ENCODE data around the gene SLC5A4. TPM values are rescaled to one million over a fixed set of nuclear protein-coding genes. Genes with fewer than 3 reads are reported as not detected.
"Not testable (repeated sequence)": the region's sequence is repeated elsewhere in the genome, so short reads cannot be mapped to it uniquely, and the experiment has no call there.

The SLC5A4 gene
- total RNA-seq, 1 experiment from 2014 or later = not detected

DNA sequence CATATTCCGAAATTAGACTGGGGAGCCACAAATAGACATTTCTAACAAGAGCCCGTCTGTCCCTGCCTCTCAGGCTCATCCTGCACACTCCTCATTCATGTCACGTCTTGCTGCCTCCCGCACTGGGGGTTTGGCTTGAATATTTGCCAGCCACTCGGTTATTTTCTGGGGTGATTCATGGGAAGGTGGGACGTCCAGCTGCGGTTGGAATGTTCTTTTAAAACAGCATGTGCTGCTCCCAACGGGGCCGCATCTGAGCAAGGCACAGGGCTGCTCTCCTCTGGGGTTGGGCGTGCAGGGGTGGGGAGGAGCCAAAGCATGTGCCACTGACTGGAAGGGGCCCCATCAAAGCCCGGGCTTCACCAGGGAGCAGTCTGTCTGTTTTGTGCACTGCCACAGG is 25.9 kb upstream of the SLC5A4 start:
- TF ChIP-seq POLR2AphosphoS5 (IDR thresholded peaks at IDR 0.05; ENCODE audit: low read depth, low read length) = no peak
- TF ChIP-seq SIN3A (IDR thresholded peaks at IDR 0.05; ENCODE audit: borderline replicate concordance, insufficient read depth, low read depth, low read length) = no peak
- TF ChIP-seq, protein P1, sequence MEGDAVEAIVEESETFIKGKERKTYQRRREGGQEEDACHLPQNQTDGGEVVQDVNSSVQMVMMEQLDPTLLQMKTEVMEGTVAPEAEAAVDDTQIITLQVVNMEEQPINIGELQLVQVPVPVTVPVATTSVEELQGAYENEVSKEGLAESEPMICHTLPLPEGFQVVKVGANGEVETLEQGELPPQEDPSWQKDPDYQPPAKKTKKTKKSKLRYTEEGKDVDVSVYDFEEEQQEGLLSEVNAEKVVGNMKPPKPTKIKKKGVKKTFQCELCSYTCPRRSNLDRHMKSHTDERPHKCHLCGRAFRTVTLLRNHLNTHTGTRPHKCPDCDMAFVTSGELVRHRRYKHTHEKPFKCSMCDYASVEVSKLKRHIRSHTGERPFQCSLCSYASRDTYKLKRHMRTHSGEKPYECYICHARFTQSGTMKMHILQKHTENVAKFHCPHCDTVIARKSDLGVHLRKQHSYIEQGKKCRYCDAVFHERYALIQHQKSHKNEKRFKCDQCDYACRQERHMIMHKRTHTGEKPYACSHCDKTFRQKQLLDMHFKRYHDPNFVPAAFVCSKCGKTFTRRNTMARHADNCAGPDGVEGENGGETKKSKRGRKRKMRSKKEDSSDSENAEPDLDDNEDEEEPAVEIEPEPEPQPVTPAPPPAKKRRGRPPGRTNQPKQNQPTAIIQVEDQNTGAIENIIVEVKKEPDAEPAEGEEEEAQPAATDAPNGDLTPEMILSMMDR (IDR thresholded peaks at IDR 0.05) = no peak
- TF ChIP-seq TCF7L2 (IDR thresholded peaks at IDR 0.05; ENCODE audit: low read depth, low read length) = no peak
- TF ChIP-seq, protein P2, sequence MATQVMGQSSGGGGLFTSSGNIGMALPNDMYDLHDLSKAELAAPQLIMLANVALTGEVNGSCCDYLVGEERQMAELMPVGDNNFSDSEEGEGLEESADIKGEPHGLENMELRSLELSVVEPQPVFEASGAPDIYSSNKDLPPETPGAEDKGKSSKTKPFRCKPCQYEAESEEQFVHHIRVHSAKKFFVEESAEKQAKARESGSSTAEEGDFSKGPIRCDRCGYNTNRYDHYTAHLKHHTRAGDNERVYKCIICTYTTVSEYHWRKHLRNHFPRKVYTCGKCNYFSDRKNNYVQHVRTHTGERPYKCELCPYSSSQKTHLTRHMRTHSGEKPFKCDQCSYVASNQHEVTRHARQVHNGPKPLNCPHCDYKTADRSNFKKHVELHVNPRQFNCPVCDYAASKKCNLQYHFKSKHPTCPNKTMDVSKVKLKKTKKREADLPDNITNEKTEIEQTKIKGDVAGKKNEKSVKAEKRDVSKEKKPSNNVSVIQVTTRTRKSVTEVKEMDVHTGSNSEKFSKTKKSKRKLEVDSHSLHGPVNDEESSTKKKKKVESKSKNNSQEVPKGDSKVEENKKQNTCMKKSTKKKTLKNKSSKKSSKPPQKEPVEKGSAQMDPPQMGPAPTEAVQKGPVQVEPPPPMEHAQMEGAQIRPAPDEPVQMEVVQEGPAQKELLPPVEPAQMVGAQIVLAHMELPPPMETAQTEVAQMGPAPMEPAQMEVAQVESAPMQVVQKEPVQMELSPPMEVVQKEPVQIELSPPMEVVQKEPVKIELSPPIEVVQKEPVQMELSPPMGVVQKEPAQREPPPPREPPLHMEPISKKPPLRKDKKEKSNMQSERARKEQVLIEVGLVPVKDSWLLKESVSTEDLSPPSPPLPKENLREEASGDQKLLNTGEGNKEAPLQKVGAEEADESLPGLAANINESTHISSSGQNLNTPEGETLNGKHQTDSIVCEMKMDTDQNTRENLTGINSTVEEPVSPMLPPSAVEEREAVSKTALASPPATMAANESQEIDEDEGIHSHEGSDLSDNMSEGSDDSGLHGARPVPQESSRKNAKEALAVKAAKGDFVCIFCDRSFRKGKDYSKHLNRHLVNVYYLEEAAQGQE (IDR thresholded peaks at IDR 0.05; ENCODE audit: insufficient read depth in 1 of 2, low read depth in 2 of 2, low read length in 1 of 2) = no peak
- Histone ChIP-seq H3K36me3 (ENCODE audit: control insufficient read depth, insufficient read depth, low read length) (no peaks in the 10 kb centered on the region), H3K4me3 (ENCODE audit: low read depth in 2 of 2, low read length in 2 of 2) (no peak overlapping the region), H3K27me3 (ENCODE audit: control insufficient read depth, insufficient read depth, low read length) (no peaks in the 10 kb centered on the region; the same call in 1 of the 2 replicates), H3K27ac (ENCODE audit: low read length) (no peak overlapping the region), H3K4me1 (ENCODE audit: control insufficient read depth, insufficient read depth, low read length) (no peaks in the 10 kb centered on the region), H3K9me3 (ENCODE audit: control insufficient read depth, insufficient read depth, low read depth, low read length) (no peaks in the 10 kb centered on the region)
- CTCF ChIA-PET = no interaction called here
- POLR2A ChIA-PET = no interaction called here
- ATAC-seq (no peak), DNase-seq (ENCODE audit: low read depth, low spot score) (no peak)
- BruUV-seq (replicated peaks) = no TSS peak
- in situ Hi-C loops (cut with HindIII; ENCODE audit: low pct_unique_long_range_greater_than_20kb, low sequenced_read_pairs) (no loop called here), intact Hi-C loops (cut with micrococcal nuclease; ENCODE audit: unreplicated experiment) (no loop called here)

DNA sequence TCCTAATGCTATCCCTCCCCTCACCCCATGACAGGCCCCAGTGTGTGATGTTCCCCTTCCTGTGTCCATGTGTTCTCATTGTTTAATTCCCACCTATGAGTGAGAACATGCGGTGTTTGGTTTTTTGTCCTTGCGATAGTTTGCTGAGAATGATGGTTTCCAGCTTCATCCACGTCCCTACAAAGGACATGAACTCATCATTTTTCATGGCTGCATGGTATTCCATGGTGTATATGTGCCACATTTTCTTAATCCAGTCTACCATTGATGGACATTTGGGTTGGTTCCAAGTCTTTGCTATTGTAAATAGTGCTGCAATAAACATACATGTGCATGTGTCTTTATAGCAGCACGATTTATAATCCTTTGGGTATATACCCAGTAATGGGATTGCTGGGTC is 20.2 kb upstream of the SLC5A4 start:
- H3K27me3 ChIP-seq (ENCODE audit: control insufficient read depth, insufficient read depth, low read length); in situ Hi-C loops (cut with HindIII; ENCODE audit: low pct_unique_long_range_greater_than_20kb, low sequenced_read_pairs); ATAC-seq; H3K4me1 ChIP-seq (ENCODE audit: control insufficient read depth, insufficient read depth, low read length); POLR2A ChIA-PET; CTCF ChIA-PET; DNase-seq (ENCODE audit: low read depth, low spot score); H3K4me3 ChIP-seq (ENCODE audit: low read depth in 2 of 2, low read length in 2 of 2); intact Hi-C loops (cut with micrococcal nuclease; ENCODE audit: unreplicated experiment); BruUV-seq (replicated peaks); H3K27ac ChIP-seq (ENCODE audit: low read length); H3K9me3 ChIP-seq (ENCODE audit: control insufficient read depth, insufficient read depth, low read depth, low read length); H3K36me3 ChIP-seq (ENCODE audit: control insufficient read depth, insufficient read depth, low read length): not testable (repeated sequence)

DNA sequence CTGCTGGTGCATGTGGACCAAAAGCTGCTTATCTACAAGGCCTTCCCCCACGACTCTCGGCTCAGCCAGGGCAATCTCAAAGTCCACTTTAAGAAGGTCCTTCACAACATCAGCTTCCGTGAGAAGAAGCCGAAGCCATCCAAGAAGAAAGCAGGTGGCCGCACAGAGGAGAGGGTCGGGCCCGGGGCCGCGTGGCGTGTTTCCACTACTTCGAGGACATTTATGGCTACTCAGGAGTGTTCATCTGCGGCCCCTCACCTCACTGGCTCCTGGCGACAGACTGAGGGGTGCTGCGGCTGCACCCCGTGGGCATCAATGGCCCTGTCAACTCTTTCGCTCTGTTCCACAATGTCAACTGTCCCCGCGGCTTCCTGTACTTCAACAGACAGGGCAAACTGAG is 16.2 kb upstream of the SLC5A4 start:
- in situ Hi-C loops (cut with HindIII; ENCODE audit: low pct_unique_long_range_greater_than_20kb, low sequenced_read_pairs) (no loop called here), intact Hi-C loops (cut with micrococcal nuclease; ENCODE audit: unreplicated experiment) (no loop called here)
- TF ChIP-seq, protein P1 (IDR thresholded peaks at IDR 0.05) = no peak
- TF ChIP-seq, protein P2 (IDR thresholded peaks at IDR 0.05; ENCODE audit: insufficient read depth in 1 of 2, low read depth in 2 of 2, low read length in 1 of 2) = no peak
- TF ChIP-seq TCF7L2 (IDR thresholded peaks at IDR 0.05; ENCODE audit: low read depth, low read length) = no peak
- TF ChIP-seq SIN3A (IDR thresholded peaks at IDR 0.05; ENCODE audit: borderline replicate concordance, insufficient read depth, low read depth, low read length) = no peak
- no peak for TF ChIP-seq POLR2AphosphoS5 (IDR thresholded peaks at IDR 0.05; ENCODE audit: low read depth, low read length)
- no TSS peak for BruUV-seq (replicated peaks)
- Histone ChIP-seq H3K36me3 (ENCODE audit: control insufficient read depth, insufficient read depth, low read length) (no peaks in the 10 kb centered on the region), H3K4me1 (ENCODE audit: control insufficient read depth, insufficient read depth, low read length) (no peaks in the 10 kb centered on the region), H3K4me3 (ENCODE audit: low read depth in 2 of 2, low read length in 2 of 2) (no peak overlapping the region), H3K27me3 (ENCODE audit: control insufficient read depth, insufficient read depth, low read length) (no peaks in the 10 kb centered on the region; the same call in 1 of the 2 replicates), H3K9me3 (ENCODE audit: control insufficient read depth, insufficient read depth, low read depth, low read length) (no peaks in the 10 kb centered on the region), H3K27ac (ENCODE audit: low read length) (no peak overlapping the region)
- CTCF ChIA-PET = no interaction called here
- no peak for ATAC-seq
- DNase-seq (ENCODE audit: low read depth, low spot score) = no peak
- POLR2A ChIA-PET = no interaction called here
